GM18502 (cell line): Measurements from ENCODE around the gene TYW1B.
"Not testable (repeated sequence)": the region's sequence is repeated elsewhere in the genome, so short reads cannot be mapped to it uniquely, and the experiment has no call there.

Source experiments
- ATAC-seq: cut with Tn5 transposase; IDR thresholded peaks from one replicate; pipeline ENCODE4 v1.9.1; 2021; ENCODE audit warnings: mild to moderate bottlenecking; ENCODE audit not compliant: unreplicated experiment, poor library complexity

Gene TYW1B

DNA sequence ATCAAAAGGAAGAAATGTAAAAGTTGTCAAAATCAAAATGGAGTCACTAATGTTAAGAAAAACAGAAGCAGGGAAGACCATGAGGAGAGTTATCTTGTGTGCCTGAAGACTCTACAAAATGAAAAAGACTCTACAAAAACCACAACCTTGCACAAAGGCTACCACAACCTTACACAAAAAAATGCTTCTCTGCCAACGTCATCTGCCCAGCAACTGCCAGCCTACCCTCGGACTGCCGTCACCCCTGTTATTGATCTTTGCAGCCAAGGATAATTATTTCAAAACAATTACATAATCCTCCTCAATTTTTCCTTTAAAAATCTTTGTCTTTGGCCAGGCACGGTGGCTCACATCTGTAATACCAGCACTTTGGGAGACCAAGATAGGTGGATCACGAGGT is 61.0 kb downstream of the TYW1B start:
- not testable (repeated sequence) for ATAC-seq

GRCh38 chr7:72760602-72761001 is 67.4 kb downstream of the TYW1B start:
- ATAC-seq: no peak

DNA sequence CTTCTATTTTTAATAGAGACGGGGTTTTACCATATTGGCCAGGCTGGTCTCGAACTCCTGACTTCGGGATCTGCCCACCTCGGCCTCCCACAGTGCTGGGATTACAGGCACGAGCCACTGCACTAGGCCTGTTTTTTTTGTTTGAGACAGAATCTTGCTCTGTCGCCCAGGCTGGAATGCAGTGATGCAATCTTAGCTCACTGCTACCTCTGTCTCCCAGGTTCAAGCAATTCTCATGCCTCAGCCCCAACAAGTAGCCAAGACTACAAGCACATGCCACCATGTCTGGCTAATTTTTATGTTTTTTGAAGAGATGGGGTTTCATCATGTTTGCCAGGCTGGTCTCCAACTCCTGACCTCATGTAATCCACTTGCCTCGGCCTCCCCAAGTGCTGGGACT is 73.7 kb downstream of the TYW1B start:
- no peak for ATAC-seq

DNA sequence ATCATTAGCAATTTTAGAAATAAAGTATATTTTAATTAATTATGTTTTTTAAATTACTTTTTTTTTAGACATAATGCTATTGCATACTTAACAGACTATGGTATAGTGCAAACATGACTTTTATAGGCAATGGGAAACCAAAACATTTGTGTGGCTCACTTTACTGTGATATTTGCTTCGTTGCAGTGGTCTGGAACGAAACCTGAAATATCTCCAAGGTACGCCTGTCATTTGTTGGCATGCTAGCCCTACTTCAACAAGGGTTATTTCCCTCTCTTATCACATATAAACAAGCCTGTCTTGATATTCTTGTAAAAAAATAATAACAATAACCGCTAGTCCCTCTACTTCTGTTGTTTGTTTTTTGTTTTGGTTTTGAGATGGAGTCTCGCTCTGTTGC is 74.2 kb downstream of the TYW1B start:
- no peak for ATAC-seq

GRCh38 chr7:72753229-72753628 is 74.8 kb downstream of the TYW1B start:
- ATAC-seq: not testable (repeated sequence)

GRCh38 chr7:72751978-72752377 is 76.0 kb downstream of the TYW1B start:
- ATAC-seq: no peak

DNA sequence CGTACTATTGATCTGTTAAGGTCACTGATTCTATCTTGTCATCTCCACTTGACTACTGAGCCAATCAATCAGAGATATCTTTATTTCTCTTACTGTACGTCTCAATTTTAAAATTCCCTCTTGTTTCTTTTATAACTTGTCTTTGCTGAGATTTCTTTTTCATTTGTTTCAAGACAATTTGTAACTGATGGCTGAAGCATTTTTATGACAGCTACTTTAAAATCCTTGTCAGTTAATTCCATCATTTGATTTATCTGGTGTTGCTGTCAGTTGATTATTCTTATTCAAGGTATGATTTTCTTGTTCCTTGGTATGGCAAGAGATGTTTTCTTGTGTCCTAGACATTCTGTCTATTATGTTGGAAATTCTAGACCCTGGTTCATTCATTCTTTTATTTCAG is 76.6 kb downstream of the TYW1B start:
- ATAC-seq: no peak

GRCh38 chr7:72748649-72749048 is 79.4 kb downstream of the TYW1B start:
- ATAC-seq: not testable (repeated sequence)

GRCh38 chr7:72744244-72744926 is 83.6 kb downstream of the TYW1B start:
- not testable (repeated sequence) for ATAC-seq

DNA sequence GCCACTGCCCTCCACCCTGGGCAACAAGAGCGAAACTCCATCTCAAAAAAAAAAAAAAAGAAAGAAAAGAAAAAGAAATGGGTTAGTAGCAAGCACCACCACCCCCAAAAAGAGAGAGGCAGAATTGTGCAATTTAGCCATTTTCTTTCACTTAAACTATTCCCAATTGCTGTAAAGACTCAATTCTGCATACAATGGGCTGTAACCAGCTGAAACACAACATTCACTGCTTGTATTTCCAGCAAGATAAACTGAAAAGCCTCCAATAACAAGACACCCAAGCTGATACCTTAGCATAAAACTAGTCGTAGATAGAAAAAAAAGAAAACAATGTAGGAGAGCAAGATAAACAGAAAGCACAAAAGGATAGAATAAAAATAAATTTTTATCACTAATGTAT is 84.2 kb downstream of the TYW1B start:
- not testable (repeated sequence) for ATAC-seq

DNA sequence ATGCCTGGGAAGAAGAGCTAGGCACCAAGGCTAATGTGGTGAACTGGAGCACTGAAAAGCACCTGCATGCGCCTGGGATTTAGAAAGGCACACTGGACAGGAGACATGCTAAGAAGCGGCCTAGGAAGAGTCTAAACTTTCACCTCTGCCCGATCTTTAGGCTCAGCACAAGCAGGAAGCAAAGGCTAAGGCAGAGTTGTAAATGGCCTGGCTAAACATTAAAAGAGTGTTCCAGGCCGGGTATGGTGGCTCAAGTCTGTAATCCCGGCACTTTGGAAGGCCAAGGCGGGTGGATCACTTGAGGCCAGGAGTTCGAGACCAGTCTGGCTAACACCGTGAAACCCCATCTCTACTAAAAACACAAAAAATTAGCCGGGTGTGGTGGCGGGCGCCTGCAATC is 88.3 kb downstream of the TYW1B start:
- ATAC-seq: not testable (repeated sequence)

DNA sequence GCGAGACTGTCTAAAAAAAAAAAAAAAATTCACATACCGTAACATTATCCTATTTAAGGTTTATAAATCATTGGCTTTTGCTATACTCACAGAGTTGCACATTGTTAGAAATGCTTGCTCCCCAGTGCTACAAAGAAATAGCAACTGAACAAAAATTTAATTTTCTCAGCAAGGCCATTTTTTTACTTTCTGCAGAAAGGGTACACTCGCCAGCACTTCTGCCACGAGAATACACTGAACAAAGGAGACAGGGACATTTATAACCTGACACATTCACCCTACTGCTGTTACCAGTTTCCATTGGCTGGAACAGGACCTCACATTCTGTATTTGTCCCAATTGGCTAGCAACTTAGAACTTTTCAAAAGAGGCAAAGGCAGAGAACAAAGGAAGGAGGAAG is 92.1 kb downstream of the TYW1B start:
- not testable (repeated sequence) for ATAC-seq

DNA sequence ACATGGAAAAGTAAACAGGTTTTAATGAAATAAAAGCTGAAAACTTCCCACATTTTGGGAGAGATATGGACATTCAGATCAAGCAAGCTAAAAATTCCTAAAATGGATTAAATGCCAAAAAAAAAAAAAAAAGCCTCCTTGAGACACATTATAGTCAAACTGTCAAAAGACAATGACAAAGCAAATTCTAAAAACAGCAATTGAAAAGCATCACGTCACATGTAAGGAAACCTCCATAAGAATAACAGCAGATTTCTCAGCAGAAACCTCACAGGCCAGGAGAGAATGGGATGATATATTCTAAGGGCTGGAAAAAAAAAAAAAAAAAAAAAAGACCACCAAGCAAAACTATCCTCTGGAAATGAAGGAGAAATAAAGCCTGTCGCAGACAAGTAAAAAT is 97.2 kb downstream of the TYW1B start:
- ATAC-seq: not testable (repeated sequence)

DNA sequence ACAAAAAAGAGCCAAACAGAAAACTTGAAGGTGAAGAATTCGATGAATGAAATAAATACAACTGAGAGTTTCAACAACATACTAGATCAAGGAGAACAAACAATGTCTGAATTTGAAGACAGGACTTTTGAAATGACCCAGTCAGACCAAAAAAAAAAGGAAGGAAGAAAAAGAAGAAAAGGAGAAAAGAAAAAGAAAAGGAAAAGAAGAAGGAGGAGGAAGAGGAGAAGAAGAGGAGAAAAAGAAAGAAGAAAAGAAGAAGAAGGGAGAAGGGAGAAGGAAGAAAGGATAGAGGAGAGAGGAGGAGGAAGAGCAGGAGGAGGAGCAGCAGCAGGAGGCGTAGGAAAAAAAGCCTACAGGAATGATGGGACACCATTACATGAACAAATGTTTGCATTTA is 97.6 kb downstream of the TYW1B start:
- not testable (repeated sequence) for ATAC-seq

DNA sequence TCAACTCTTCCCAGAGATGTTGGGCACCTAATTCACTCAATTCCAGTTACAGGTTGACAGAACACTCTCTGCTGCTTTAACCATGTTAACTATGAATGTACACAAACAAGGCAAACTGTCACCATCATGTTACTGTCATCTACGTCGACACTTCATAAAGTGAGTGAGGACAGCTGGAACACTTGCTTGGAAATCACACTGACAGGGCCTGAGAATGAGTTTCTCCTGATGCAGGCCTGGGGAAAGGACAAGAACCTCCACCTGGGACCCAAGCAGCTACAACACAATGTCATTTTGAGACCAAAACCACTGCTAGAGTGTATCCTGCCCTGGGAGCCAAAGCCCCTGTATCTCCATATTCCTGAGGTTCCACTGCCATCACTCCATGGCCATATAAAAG is 98.9 kb downstream of the TYW1B start:
- ATAC-seq: not testable (repeated sequence)

GRCh38 chr7:72722694-72723093 is 105.3 kb downstream of the TYW1B start:
- not testable (repeated sequence) for ATAC-seq

DNA sequence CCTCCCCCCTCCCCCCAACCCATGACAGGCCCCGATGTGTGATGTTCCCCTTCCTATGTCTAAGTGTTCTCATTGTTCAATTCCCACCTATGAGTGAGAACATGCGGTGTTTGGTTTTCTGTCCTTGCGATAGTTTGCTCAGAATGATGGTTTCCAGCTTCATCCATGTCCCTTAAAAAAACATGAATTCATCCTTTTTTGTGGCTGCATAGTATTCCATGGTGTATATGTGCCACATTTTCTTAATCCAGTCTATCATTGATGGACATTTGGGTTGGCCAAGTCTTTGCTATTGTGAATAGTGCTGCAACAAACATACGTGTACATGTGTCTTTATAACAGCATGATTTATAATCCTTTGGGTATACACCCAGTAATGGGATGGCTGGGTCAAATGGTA is 107.1 kb downstream of the TYW1B start:
- not testable (repeated sequence) for ATAC-seq

DNA sequence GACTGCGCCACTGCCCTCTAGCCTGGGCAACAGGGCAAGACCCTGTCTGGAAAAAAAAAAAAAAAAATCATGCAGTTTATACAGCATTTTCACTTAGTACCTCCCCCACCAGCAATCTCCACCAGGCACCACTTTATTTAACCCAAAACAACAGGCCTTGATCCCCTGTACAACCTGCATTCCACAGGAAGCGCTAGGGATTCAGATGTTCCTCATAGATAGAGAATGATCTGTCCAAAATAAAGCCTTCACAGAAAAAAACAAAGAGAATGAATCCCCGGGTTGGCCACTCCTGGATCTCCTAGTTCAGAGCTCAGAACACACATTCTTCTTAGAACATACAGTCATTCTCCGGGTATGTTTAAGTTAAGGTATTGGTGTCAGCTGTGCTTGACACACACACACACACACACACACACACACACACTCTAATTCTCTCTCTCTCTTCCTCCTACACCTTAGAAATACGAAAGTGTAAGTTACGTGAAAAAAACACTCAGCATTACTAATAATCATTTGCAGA is 110.7 kb downstream of the TYW1B start:
- ATAC-seq: not testable (repeated sequence)

DNA sequence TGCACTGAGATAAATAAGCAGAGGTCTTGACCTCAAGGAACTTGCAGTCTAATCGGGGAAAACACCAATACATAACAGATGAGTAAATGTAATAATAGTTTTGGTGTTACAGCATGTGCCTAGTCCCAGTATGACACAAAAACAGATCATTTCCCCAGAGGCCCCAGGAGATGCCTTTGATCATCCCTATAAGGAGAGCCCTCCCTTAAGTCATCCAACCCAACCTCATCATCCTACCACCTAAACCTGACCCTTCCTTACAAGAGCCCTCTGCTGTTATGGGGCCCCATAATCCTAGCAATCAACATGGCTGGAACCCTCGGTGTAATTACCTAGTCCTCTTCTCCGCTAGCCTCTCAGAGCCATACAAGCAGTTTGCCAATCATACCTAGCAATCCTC is 116.1 kb downstream of the TYW1B start:
- ATAC-seq: not testable (repeated sequence)

- no peak for ATAC-seq
Observed at GRCh38 chr7:72710983-72711382, 117.0 kb downstream of the TYW1B start.

DNA sequence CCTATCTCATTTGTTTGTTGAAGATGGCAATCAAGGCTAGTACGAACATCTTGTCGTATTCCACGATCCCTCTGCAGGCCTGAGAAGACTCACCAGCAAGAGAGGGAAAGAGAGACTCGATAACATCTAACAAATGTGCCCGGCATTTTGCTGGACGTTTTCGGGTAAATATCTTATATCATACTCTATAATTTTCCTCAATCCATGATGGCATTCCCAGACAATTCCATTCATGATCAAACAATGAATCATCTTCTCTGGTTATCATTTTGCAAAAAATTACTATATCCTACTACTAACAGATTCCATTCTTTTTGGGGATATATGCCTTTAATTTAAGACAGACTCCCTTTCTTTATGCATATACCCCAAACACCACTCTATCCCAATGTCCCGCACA is 118.1 kb downstream of the TYW1B start:
- no peak for ATAC-seq

DNA sequence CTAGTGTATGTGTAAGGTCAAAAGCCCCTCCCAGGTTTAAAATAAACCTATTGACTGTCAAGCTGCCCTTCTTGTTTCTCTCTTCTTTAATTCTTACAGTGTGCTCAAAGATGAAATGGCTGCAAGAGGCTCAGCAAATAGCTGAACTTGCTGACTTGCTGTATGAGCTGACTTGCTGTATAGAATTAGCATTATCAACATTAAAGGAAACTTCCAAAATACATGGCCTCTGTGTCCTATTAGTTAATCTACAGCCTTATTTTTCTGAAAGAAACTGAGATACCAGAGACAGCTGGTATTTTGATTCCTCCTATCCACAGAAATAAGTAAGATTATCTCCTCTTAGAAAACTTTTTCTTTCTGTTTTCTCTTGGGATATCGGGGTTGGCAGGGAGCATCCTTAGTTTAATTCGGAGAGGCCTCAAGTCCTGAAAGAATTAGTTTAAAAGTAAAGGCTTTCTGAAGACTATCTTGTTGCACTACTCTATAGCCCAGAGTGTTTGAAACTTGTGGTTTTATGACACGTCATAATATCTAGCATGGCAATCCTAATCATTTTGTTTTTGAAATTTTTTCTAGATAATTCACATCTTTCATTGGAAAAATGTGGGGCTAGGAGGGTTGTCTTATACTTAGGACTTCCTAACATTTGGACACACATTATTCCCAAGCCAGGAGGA is 119.5 kb downstream of the TYW1B start:
- ATAC-seq: not testable (repeated sequence)
